Glutamatergic neuron (in vitro differentiated cells): ENCODE measurements around the gene CABCOCO1. TPM values are rescaled to one million over a fixed set of nuclear protein-coding genes. Genes with fewer than 3 reads are reported as not detected.

Source experiments
- DNase-seq: peaks from one replicate; pipeline ENCODE4 v3.0.0; 2022
- H3K27ac Mint-ChIP-seq: one replicate; pipeline ENCODE4 v1.8.0; 2020; ENCODE audit warnings: mild to moderate bottlenecking, mixed read lengths, inconsistent platforms; ENCODE audit not compliant: unreplicated experiment
- H3K27me3 Mint-ChIP-seq: one replicate; pipeline ENCODE4 v1.8.0; 2020; ENCODE audit warnings: mild to moderate bottlenecking, moderate library complexity, mixed read lengths, inconsistent platforms; ENCODE audit not compliant: unreplicated experiment
- H3K36me3 Mint-ChIP-seq: one replicate; pipeline ENCODE4 v1.8.0; 2020; ENCODE audit warnings: mild to moderate bottlenecking, mixed read lengths, inconsistent platforms; ENCODE audit not compliant: unreplicated experiment
- H3K4me1 Mint-ChIP-seq: one replicate; pipeline ENCODE4 v1.8.0; 2020; ENCODE audit warnings: mild to moderate bottlenecking, low read depth, mixed read lengths, inconsistent platforms; ENCODE audit not compliant: unreplicated experiment
- H3K4me3 Mint-ChIP-seq: one replicate; pipeline ENCODE4 v1.8.0; 2020; ENCODE audit warnings: mild to moderate bottlenecking, mixed read lengths, inconsistent platforms; ENCODE audit not compliant: unreplicated experiment
- H3K9me3 Mint-ChIP-seq: one replicate; pipeline ENCODE4 v1.8.0; 2020; ENCODE audit warnings: mild to moderate bottlenecking, moderate library complexity, mixed read lengths, inconsistent platforms; ENCODE audit not compliant: unreplicated experiment
- CTCF ChIP-seq: fragments of 200-600 bp; sonication (generic); IDR thresholded peaks from one replicate; pipeline ENCODE4 v1.5.0; 2021; ENCODE audit not compliant: partially characterized antibody, unreplicated experiment
- total RNA-seq: library from RNA; stranded (reverse); fragmentation: NEBNext Ultra II Directional; extraction: Animal tissue kit (Norgen Biotek cat#: 25700); gene quantifications from one replicate; pipeline ENCODE4 v1.2.1, GENCODE V29; 2021; ENCODE audit not compliant: unreplicated experiment

The CABCOCO1 gene
- total RNA-seq, 1 donor from 2014 or later, result not detected

GRCh38 chr10:61812052-61812721, 149.5 kb downstream of the CABCOCO1 start:
- DNase-seq, result no peak
- Mint-ChIP-seq H3K9me3 (no peaks in the 10 kb centered on the region), H3K4me3 (no peak overlapping the region), H3K36me3 (no peaks in the 10 kb centered on the region), H3K4me1 (no peaks in the 10 kb centered on the region), H3K27ac (no peak overlapping the region), H3K27me3 (no peaks in the 10 kb centered on the region)
- no peak for TF ChIP-seq CTCF

GRCh38 chr10:61812920-61813319, 150.2 kb downstream of the CABCOCO1 start:
- Mint-ChIP-seq H3K36me3 (no peaks in the 10 kb centered on the region), H3K9me3 (no peaks in the 10 kb centered on the region), H3K27me3 (no peaks in the 10 kb centered on the region), H3K4me1 (no peaks in the 10 kb centered on the region), H3K4me3 (no peak overlapping the region), H3K27ac (no peak overlapping the region)
- no peak for TF ChIP-seq CTCF
- no peak for DNase-seq

- Mint-ChIP-seq H3K36me3 (no peaks in the 10 kb centered on the region), H3K9me3 (no peaks in the 10 kb centered on the region), H3K4me3 (no peak overlapping the region), H3K4me1 (no peaks in the 10 kb centered on the region), H3K27me3 (no peaks in the 10 kb centered on the region), H3K27ac (no peak overlapping the region)
- no peak for DNase-seq
- no peak for TF ChIP-seq CTCF
Measured at GRCh38 chr10:61814160-61814559, 151.4 kb downstream of the CABCOCO1 start.

- no peak for DNase-seq
- no peak overlapping the region for H3K27ac Mint-ChIP-seq
Measured at GRCh38 chr10:61815496-61815895, 152.8 kb downstream of the CABCOCO1 start.

More at GRCh38 chr10:61815496-61815895, 152.8 kb downstream of the CABCOCO1 start:
- no peak overlapping the region for H3K4me3 Mint-ChIP-seq
- H3K36me3 Mint-ChIP-seq, result no peaks in the 10 kb centered on the region
- H3K4me1 Mint-ChIP-seq, result no peaks in the 10 kb centered on the region
- no peaks in the 10 kb centered on the region for H3K9me3 Mint-ChIP-seq
- TF ChIP-seq CTCF, result no peak
- H3K27me3 Mint-ChIP-seq, result no peaks in the 10 kb centered on the region

Other genes starting within 250 kb of the CABCOCO1 start
- gene TMEM26, start 209.5 kb upstream of the CABCOCO1 start, total RNA-seq, result not detected
- 1.1 TPM for gene ARID5B, start 238.8 kb downstream of the CABCOCO1 start, total RNA-seq